HG02870 (cell line): ENCODE data around the gene HNRNPD.
"Not testable (repeated sequence)": the region's sequence is repeated elsewhere in the genome, so short reads cannot be mapped to it uniquely, and the experiment has no call there.

Source experiments
- ATAC-seq: cut with Tn5 transposase; IDR thresholded peaks from one replicate; pipeline ENCODE4 v1.9.1; 2021; ENCODE audit warnings: mild to moderate bottlenecking, moderate library complexity; ENCODE audit not compliant: unreplicated experiment

Gene HNRNPD, protein sequence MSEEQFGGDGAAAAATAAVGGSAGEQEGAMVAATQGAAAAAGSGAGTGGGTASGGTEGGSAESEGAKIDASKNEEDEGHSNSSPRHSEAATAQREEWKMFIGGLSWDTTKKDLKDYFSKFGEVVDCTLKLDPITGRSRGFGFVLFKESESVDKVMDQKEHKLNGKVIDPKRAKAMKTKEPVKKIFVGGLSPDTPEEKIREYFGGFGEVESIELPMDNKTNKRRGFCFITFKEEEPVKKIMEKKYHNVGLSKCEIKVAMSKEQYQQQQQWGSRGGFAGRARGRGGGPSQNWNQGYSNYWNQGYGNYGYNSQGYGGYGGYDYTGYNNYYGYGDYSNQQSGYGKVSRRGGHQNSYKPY

DNA sequence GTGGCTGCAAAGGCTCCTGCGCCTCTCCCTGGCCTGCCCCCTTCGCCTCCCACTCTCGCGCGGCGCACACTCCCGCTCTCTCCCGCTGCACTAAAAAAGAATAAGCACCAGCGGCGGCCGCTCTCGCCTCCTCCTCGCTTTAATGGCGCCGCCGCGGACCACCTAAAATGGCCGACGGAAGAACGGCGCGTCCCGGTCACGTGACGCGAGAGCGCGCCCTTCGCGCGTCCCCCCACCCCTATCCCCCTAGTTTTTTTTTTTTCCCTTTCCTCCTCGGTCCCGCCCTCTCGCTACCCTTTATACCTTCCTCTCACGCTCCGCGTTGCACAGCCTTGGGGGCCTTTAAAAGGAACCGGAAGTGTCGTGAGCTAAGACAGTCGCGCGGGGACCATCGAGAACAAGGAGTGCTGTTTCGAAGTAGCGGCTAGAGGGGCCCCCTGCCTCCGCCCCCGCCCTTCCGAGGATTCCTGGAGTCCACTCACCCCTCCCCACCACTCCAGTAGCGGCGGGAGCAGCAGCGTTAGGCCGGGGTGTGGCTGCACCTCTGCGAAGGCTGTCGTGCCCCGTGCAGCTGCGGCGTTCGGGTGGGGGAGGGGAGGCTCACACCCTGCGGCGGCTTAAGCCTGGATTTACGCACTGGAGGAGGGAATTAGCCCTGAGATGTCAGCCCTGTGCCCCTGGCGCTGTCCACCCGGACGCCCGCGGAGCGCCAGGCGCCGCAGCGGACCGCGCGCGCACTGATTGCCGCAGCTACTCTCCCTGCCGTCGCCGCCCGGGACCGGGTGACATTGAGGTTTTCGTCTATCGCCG, at the start of gene HNRNPD:
Gene HNRNPD, minus strand, starts transcription at position 176 of the 810 bp plus-strand sequence. CDS start 313 bp downstream, outside the sequence.
- peak; percentile 94 for ATAC-seq

DNA sequence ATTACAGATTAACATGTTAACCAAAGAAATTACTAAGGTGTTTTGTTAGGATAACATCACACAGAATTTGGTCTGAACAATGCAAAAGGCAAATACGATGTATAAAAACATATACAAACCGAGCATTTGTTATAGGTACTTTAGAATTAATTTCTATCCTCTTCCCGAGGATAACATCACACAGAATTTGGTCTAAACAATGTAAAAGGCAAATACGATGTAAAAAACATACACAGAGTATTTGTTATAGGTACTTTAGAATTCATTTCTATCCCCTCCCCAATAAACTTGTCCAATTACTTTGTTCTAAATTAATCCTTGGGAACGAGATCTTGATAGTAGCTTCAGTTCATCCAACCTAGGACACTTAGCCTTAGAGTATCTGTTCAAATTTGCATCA, 48.8 kb upstream of the HNRNPD start:
- no peak for ATAC-seq

DNA sequence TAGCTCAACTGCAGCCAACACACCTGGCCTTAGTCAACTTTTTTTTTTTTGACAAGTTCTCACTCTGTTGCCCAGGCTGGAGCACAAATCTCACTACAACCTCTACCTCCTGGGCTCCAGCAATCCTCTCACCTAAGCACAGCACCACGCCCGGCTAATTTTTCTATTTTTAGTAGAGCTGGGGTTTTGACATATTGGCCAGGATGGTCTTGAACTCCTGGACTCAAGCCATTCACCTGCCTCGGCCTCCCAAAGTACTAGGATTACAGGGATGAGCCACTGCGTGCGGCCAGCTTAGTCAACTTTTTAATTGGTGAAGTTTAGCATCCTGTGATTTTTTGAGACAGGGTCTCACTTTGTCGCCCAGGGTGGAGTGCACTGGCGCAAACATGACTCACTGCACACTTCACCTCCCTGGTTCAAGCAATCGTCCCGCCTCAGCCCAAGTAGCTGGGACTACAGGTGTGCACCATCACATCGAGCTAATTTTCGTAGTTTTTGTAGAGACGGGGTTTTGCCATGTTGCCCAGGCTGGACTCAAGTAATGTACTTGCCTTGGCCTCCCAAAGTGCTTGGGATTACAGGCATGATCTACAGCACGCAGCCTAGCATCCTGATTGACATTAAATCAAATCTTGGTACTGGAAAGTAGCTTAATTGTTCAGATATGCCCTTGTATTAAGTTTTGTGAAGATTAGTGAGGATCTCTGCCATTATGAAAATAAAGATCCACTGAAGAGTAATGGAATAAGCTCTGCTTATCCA, 48.2 kb upstream of the HNRNPD start:
- ATAC-seq = no peak

DNA sequence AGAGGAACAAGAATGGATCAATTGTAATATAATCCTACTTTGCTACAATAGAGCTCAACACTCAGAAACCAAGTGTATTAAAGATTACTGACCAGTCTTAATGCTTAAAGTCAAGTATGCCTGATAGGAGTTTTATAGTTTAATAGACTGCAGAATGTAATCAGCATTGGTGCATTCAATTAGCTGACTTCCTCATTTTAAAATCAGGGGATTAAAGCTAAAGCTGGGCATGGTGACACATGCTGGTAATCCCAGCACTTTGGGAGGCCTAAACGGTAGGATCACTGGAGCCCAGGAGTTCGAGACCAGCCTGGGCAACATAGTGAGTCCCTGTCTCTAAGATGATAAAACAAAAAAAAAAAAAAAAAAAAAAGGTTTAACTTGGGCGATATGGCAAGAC, 45.7 kb upstream of the HNRNPD start:
- ATAC-seq = no peak

DNA sequence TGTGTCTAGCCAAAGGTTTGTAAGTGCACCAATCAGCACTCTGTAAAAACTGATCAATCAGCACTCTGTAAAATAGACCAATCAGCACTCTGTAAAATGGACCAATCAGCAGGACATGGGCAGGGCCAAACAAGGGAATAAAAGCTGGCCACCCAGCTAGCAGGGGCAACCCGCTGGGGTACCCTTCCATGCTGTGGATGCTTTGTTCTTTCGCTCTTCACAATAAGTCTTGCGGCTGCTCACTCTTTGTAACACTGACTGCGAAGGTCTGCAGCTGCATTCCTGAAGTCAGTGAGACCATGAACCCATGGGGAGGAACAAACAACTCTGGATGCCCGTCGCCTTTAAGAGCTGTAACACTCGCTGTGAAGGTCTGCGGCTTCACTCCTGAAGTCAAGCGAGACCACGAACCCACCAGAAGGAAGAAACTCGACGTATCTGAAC, 42.2 kb upstream of the HNRNPD start:
- no peak for ATAC-seq

GRCh38 chr4:82415061-82415460, 41.3 kb upstream of the HNRNPD start:
- not testable (repeated sequence) for ATAC-seq

DNA sequence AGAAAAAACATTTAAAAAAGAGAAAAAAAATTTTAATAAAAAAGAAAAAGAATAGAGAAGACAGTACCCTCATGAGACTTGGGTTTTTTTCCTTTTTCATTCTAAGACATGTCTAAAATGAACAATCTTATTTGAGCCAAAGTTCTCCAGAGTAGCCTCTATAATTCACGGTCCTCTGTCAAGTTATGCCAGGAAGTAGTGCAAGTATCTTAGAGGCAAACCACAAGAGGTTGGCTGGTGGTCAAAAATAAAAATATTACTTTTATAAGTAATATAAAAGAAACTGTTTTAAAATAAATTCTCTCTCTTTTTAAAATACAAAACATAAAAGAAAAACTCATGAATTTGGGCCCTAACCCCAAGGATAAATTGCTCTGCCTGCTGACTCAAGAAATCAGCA, 29.9 kb upstream of the HNRNPD start:
- ATAC-seq = no peak

- no peak for ATAC-seq
Measured at GRCh38 chr4:82402196-82402775, 28.5 kb upstream of the HNRNPD start.

DNA sequence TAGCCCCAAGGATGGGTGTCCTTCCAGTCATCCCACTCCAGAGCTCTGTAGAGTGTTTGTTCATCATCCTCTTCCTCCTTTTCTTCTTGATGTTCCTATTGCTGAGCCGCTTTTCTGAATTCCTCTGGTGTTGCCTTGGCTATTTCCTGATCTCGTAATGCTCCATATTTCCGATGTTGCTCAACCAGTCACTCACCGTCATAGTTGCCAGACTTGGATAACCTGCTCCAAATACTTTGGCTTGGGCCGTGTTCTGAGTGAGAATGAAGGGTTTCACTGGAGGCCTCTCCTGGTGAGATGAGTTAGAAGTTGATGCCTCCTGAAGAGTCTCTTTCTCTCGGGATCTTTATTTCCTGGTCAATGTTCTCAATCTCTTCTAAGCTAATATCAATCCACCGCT, 27.8 kb upstream of the HNRNPD start:
- no peak for ATAC-seq

DNA sequence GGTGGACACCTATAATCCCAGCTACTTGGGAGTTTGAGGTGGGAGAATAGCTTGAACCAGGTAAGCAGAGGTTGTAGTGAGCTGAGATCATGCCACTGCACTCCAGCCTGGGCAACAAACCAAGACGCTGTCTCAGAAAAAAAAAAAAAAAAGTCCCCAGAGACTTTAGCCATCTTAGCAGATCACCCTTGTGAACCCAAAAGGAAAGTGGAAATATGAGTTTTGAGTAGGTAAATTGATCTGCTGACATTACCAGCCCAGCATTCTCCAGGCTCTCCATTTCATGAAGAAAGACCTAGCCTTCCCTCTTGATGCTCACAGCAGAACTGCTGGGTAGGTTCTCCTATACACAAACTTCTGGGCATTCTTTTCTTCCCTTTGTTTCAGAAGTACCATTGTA, 24.5 kb upstream of the HNRNPD start:
- no peak for ATAC-seq

- ATAC-seq = no peak
Measured at GRCh38 chr4:82397527-82397926, 23.7 kb upstream of the HNRNPD start.

DNA sequence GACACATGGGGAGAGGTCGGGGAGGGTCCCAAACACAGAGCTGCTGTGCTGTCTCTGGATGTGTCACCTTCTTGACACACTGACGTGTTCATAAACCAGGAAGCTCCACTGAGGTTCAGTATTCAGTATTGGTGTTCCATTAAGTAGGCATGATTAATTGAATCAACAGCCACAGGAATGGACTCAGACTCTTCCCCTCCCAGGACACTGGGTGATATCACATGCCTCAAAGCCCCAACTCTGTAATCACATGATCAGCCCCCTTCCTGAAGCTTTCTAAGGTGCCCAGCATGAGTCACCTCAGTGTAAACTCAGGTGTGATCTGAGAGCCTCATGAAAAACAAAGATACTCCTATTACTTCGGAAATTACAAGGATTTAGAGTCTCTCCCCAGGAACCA, 21.1 kb upstream of the HNRNPD start:
- ATAC-seq = no peak

GRCh38 chr4:82390061-82390460, 16.3 kb upstream of the HNRNPD start:
- not testable (repeated sequence) for ATAC-seq

DNA sequence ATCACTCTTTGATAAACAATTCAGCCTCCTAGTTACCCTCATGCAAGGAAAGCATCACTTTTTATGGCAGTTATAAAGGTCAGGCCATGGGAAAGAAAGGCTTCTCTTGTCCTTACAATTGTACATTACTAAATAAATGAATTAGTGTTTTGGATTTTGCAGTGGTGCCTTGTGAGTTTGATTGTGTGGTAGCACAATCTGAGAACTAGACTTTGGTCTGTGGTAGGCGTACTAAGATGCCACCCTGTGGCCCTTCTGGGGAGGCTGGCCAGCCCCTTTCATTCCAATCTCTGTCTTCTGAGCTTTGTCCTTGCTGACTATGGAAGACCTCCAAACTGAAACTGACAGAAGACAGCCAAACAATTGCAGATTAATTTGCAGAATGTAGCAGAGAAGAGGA, 14.6 kb upstream of the HNRNPD start:
- no peak for ATAC-seq

- ATAC-seq = not testable (repeated sequence)
Measured at GRCh38 chr4:82386312-82386711, 12.5 kb upstream of the HNRNPD start.

DNA sequence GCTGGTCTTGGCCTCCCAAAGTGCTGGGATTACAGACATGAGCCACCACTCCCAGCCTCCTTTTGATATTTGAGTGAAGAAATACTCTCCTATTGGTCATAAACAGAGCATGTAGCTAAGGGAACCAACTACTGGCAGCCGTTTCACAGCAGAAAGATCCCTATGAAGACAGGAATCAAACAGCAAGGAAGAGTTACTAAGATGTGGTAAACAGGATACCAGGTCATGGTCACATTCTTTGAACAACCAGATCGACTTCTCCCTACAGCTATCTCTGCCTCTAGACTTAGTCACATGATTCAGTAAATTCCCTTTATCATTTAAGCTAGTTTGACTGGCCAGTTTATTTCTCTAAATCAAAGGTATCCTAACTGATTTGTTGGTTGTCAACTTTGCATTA, 9.0 kb upstream of the HNRNPD start:
- no peak for ATAC-seq

GRCh38 chr4:82381661-82382296, 8.0 kb upstream of the HNRNPD start:
- no peak for ATAC-seq

DNA sequence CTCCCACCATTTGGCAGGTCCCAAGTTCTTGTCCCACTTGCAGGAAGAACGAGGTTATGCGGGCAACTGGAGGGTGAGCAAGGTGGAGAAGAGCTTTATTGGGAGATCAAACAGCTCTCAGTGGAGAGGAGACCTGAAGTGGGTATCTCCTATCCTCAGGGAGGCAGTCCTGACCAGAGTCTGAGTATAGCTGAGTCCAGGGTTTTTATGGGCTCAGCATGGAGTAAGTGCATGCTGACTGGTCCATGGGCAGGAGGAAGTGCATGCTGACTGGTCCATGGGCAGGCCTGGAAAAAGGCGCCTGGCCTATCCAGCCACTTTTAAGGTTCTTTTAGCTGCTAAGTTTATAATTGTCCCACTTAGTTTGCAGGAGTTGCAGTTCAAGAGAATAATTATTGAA, 7.4 kb upstream of the HNRNPD start:
- ATAC-seq = no peak

DNA sequence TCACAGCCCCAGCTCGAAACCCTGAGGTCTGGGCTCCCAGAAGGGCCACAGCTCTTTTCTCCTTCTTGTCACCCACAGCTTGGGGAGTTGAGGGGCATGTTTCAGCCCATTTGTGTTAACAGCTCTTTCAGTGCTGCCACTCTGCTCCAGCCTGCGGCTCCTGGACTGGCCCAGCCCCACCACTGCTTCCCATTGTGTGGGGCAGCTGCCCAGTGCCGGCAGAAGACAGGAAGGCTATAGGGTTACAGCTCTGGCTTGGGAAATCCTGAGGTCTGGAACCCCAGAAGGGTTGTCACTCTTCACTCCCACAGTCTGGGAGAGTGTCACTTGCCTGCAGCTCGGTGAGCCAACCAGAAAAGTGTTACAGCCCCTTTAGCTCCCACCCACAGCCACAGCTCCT, 7.0 kb upstream of the HNRNPD start:
- no peak for ATAC-seq

DNA sequence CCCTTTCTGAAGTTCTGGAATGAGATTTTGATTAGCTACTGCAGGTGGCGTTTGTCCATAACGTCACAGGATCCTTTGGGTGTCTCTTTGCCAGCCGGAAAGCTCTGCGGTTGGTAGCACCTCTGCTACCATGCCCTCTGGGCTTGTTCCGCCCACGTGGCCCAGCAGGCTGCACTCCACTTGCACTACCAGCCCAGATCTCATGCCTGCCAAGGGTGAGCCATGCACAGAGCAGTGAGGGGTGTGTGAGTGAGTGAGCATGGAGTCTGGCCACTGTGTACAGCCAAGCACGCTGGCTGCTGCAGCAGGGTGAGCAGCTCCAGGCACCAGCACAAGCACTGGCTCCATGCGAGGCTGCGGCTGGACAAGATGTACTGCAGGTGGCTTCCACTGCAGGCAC, 6.6 kb upstream of the HNRNPD start:
- no peak for ATAC-seq

GRCh38 chr4:82376109-82376508, 2.3 kb upstream of the HNRNPD start:
- ATAC-seq = no peak
